Ammon's horn (tissue), 1 donor: ENCODE results near the gene RNF151.
"Not testable (repeated sequence)": the region's sequence is repeated elsewhere in the genome, so short reads cannot be mapped to it uniquely, and the experiment has no call there.

ENCODE experiments used
- DNase-seq: peaks from one replicate; pipeline ENCODE4 v3.0.0-alpha.2; 2016; ENCODE audit warnings: low spot score

RNF151 gene

DNA sequence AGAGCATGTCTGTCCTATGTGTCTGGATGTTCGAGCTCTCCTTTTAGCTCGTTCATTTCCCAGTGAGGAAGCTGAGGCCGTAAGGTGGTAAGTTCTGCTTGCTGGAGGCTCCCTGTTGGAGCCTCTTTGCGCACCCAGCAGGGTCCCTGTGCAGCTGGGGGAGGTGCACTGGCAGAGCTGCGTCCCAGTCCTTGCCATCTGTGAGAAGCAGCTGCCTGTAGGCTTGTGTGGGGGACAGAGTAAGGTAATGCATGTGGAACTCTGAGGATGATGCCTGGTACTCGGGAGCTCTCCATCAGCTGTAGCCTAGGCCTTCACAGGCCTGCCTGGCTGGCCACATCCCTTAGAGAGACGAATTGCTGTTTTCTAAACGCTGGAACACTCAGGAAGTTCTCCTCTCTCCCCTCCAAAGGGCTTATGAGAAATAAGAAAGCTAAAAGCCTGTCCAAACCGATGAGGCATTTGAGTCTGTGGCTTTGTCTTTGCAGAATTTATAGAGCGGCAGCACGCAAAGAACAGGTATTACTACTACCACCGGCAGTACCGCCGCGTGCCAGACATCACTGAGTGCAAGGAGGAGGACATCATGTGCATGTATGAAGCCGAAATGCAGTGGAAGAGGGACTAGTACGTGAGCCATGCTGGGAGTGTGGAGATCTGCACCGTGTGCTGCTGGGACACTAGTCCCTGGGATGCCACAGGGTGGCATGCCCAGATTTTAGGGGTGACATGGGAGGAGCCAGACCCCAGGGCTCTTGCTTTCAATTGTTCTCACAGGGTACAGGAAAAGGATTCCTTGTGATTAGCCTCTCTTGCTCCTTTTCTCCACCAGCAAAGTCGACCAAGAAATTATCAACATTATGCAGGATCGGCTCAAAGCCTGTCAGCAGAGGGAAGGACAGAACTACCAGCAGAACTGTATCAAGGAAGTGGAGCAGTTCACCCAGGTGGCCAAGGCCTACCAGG, 5.7 kb upstream of the RNF151 start:
- DNase-seq = no peak

DNA sequence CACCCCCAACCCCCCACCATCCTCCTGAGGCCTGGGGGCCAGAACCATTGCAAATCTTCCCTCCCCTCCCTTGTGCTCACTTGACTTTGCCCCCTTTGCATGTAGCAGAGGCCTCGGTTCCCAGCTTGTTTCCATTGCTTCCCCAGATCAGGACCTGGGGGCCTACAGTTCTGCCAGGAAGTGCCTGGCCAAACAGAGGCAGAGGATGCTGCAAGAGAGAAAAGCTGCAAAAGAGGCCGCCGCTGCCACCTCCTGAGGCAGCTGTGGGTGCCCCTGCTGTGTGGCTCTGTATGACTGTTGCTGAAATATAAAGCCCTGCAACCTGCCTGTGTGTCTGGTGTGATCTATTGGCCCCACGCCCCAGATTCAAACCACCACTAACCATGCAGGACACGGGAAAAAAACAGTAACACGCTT, 5.0 kb upstream of the RNF151 start:
- DNase-seq = no peak

DNA sequence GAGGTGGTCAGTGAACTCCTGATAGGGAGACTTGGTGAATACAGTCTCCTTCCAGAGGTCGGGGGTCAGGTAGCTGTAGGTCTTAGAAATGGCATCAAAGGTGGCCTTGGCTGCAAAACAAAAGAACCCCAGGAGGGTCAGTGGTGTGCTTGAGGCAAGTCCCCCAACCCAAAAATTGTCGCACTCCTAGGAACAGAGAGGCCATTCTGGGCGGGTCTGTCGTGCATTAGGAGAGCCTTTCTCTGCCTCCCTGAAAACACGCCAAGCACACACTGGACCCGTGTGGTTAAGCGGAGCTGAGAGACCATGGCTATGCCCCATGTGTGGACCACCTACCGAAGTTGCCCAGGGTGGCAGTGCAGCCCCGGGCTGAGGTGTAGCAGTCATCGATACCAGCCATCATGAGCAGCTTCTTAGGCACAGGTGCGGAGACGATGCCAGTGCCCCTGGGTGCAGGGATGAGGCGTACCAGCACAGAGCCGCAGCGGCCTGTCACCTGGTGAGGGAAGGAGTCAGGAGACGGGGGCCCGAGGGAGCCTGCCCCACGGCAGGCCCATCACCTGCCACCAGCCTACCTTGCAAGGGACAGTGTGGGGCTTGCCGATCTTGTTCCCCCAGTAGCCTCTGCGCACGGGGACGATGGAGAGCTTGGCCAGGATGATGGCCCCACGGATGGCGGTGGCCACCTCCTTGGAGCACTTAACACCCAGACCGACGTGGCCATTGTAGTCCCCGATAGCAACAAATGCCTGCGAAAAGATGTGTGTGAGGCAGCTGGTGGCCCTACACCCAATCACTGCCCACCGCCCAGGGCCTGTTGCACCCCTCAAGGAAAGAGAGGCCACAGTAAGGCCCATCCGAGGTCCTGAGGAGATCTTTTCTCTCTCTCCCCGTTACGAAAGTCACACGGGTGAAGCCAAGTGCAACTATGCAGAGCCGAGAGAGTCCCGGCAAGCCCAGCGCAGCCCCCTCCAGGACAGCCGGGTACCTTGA, 4.2 kb upstream of the RNF151 start:
- not testable (repeated sequence) for DNase-seq

DNA sequence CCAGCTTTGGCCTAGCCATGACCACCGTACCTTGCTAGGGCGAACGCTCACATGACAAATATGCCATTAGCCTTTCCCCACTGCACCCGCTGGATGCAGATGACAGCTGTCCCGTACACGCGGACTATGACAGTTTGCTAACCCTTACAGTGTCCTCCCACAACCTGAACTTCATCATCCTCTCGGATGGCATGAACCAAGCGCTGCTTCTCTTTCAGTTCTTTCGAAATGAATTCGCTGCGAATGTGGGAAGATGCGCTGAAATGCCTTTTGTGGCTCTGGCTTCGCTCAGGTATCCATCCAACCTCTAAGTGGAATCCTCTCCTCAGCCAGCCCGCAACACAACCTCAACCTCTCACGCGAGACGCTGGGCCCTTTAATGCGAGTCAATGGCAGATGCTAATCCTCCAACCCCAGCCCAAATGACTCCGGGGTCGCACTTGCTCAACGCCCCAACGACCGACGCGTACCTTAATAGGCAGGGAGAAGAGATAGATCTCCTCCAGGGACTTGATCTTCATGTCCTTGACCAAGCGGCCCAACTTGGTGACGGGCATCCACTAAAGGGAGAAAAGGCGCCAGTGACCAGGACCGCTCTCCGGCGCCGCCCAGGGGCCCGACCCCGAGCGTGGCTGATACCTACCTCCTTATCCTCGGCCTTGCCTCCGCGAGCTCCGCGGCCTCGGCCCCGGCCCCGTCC, 2.7 kb upstream of the RNF151 start:
- no peak for DNase-seq

DNA sequence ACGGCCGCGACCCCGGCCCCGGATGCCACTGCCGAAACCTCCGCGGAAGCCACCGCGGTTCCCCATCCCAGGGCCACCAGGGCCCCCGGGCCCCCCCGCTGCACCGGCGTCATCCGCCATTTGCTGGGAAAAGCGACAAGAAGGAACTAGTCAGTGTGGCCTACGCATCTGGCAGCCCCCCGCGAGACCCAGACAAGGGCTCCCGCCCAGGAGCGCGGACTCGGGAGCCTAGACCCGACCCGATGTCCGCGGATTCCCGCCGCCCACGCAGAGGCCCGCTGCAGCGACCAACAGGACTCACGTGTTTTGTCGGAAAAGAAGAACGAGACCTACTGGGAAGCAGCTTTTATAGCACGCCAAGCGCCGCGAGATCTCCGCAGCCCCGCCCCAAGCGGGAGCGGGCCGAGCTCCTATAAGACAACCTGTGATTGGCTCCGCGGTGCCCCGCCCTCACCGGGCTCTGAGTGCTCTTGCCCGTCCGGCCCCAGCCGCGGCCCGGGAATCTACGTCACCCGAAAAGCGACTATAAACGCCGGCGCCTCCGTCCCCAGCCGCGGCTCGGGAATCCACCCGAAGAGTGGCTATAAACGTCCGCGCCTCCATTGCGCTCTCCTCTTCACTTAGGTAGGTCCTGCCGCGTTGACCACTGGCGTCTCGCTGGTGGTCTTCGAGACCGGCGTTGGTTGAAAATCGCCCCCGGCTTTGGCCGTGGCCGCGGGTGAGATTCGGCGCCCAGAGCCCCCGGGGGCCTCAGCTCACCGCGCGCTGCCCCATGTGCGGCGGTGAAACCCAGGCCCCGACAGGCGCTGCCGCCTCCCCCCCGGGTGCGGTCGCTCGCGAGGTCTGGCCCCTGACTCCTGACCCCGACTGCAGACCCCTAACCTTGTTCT, 1.9 kb upstream of the RNF151 start, which contains the start of gene RPS2:
Gene RPS2, minus strand, starts transcription at position 321 of the 890 bp plus-strand sequence. Its CDS starts 201 bp downstream, at position 120.
- peak; percentile 99 for DNase-seq

DNA sequence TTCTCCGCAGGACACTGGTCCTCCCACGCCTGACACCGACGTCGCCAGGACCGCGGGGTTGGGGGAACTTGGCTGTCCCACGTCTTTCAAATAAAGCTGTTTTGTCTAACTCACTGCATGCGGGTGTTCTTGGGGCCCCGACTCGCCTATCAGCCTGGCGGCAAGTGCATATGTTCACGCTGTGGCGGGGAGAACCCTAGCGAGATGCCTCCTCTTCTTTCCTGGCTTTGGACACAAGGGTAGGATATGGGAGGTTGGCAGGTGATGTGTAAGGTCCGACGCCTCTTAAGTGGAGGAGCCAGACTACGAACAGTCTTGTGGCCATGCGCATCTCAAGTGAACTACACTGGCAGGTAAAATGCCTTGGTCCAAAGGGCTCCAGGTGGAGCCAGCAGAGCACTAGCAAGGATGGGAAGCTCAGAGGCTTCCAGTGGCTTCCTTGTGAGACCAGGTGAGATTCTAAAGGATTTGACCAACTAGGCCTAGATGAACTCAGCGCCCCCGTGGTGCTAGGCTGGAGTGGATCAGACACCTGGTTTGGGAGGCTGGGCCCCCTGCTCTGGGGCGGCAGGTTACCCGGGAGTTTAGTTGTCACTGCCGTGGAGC, 1.2 kb upstream of the RNF151 start:
- DNase-seq = no peak

DNA sequence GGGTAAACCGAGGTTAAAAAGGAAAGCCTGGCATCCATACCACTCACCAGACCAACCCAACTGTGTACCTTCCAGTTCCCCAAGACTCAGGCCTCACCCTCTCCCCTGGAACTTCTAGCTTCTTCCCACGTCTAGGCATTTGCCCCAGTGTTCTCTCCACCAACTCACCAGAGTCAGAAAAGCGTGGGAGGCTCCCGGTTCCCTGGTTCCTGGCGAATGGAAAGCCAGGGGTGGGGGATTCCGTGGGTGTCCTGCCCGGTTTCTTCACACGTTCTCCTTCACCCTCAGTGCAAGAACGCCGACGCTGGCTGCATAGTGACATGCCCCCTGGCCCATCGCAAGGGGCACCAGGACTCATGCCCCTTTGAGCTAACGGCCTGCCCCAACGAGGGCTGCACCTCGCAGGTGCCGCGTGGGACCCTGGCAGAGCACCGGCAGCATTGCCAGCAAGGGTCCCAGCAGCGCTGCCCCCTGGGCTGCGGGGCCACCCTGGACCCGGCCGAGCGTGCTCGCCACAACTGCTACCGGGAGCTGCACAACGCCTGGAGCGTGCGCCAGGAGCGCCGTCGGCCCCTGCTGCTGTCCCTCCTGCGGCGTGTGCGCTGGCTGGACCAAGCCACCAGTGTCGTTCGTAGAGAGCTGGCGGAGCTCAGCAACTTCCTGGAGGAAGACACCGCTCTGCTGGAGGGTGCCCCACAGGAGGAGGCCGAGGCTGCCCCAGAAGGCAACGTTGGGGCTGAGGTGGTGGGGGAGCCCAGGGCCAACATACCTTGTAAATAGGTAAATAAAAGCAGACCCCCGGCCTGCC, 1.7 kb downstream of the RNF151 start:
- DNase-seq = no peak

DNA sequence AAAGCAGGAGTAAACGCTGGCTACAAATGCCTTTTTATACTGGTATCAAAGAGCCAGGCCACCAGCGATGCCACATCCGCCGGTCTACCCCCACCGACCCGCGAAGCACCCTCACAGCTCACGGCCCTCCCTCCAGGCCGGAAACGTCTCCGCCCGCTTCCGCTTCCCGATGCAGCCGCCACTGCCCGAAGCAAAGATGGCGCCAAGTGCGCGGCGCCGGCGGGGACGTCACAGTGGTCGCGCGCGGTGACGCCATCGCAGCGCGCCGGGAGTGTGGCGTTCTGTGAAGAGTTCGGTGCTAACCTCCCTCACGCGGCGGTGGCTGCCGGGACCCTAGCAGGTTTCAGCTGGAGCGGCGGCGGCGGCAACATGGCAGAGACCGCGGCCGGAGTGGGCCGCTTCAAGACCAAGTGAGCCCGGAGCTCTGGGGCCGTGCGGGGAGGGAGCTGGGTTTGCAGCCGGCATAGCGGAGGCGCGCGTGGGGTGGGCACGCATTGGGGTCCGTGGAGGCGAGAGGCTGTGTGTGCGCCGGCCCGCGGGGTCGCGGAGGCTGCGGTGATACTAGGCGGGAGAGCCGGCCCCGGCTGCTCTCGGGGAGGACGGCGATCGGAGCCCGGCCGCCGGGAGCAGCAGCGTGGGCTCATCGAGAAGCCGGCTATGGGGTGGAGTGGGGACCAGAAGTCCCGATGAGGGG, 5.3 kb downstream of the RNF151 start, which contains the start of gene TBL3:
Gene TBL3, plus strand, starts transcription at position 258 of the 694 bp plus-strand sequence. Its CDS starts 112 bp downstream, at position 370.
- DNase-seq = peak; percentile 95

DNA sequence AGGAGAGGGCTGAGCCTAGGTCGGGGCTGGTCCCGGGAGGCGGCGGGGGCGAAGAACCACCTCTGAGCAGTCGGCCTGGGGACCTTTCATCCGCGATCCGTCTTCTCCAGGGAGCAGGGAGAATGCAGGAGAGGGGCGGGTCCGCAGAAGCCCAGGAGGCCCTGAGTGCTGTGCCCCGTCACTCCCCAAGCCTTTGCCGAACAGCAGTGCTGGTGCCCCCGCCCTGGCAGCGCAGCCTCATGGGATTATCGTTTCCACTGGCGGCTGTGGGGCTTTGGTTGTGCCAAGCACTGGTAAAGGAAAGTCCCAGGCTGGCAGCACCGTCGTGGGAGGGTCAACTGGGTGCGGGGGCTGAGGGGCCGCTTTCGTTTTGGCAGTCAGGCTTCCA, 5.8 kb downstream of the RNF151 start:
- no peak for DNase-seq

DNA sequence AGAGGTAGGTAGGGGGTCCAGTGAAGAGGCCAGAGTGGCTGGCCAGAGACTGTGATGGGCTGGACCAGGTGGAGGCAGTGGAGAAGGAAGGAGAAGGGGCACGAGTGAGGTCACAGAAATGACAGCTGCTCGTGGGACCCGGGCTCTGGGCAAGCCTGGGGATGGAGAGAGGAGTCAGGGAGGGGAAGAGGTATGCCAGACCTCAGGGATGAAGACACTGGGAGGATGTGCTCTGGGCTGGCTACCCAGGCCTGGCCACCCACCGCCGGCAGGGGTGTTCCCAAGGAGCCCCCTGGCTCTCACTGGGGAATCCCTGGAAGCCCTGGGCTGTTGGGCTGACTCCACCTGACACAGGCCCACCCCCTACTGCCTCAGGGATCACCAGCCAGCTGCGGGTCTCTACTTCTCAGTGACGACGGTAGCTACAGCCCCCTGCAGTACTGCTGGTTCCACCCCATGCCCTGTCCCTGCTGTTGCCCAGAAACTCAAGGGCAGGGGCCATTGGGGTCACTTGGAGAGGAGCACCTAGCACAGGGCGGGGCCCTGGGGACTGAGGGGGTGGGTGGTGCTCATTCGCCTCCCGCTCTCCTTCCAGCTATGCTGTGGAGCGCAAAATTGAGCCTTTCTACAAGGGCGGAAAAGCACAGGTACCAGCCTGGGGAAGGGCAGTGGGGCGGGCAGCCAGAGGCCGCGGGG, 7.0 kb downstream of the RNF151 start:
- no peak for DNase-seq

DNA sequence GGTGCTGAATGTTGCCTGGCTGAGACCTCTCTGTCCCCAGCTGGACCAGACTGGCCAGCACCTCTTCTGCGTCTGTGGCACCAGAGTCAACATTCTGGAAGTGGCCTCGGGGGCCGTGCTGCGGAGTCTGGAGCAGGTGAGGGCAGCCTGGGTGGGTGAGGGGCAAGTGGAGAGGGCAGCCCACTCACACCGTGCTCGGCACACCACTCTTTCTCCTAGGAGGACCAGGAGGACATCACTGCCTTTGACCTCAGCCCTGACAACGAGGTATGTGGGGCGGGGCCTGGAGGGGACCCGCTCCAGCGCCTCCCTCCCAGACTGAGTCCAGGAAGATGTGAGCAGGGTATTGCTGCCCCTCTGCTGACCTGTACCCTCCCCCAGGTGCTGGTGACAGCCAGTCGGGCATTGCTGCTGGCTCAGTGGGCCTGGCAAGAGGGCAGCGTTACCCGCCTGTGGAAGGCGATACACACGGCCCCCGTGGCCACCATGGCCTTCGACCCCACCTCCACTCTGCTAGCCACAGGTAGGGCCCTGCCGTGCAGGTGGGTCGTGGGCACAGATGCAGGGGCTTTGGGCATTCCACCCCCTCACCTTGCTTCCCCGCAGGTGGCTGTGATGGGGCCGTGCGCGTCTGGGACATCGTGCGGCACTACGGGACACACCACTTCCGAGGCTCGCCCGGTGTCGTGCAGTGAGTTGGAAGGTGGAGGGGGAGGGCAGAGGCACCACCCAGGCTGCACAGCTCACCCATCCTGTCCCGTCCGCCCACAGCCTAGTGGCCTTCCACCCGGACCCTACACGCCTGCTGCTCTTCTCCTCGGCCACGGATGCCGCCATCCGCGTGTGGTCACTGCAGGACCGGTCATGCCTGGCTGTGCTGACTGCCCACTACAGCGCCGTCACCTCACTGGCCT, 7.8 kb downstream of the RNF151 start:
- DNase-seq = no peak

DNA sequence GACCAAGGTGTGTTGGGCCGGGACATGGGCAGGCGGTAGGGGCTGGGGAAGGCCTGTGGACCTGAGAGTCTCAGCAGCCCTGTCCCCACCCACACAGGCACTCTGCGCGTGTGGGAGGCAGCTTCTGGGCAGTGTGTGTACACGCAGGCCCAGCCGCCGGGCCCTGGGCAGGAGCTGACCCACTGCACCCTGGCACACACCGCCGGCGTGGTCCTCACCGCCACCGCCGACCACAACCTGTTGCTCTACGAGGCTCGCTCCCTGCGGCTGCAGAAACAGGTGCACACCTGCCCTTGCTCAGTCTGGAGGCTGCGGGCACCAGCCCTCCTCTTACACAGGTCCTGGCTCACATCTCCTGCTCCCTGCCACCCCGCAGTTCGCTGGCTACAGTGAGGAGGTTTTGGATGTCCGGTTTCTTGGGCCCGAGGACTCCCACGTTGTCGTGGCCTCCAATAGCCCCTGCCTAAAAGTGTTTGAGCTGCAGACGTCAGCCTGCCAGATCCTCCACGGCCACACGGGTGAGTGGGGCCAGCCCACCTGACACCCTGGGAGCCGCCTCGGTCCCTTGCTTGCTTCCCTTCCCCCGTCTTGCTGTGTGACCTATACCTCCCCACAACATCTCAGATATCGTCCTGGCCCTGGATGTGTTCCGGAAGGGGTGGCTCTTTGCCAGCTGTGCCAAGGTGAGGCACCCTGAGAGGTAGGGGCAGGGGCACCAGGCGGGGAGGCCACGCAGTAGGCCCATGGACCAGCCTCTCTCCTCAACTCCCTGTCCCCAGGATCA, 9.0 kb downstream of the RNF151 start:
- DNase-seq = no peak

DNA sequence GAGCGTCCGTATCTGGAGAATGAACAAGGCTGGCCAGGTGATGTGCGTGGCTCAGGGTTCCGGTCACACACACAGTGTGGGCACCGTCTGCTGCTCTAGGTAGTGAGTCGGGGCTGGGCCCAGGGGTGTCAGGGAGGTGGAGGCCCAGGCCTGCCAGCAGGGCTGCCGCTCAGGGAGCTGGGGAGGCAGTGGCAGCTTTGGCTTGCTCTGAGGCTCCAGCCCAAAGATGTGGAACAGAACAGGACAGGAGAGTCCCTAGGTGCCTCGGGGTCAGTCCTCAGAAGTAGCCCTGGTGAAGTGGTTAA, 9.5 kb downstream of the RNF151 start:
- DNase-seq = no peak

DNA sequence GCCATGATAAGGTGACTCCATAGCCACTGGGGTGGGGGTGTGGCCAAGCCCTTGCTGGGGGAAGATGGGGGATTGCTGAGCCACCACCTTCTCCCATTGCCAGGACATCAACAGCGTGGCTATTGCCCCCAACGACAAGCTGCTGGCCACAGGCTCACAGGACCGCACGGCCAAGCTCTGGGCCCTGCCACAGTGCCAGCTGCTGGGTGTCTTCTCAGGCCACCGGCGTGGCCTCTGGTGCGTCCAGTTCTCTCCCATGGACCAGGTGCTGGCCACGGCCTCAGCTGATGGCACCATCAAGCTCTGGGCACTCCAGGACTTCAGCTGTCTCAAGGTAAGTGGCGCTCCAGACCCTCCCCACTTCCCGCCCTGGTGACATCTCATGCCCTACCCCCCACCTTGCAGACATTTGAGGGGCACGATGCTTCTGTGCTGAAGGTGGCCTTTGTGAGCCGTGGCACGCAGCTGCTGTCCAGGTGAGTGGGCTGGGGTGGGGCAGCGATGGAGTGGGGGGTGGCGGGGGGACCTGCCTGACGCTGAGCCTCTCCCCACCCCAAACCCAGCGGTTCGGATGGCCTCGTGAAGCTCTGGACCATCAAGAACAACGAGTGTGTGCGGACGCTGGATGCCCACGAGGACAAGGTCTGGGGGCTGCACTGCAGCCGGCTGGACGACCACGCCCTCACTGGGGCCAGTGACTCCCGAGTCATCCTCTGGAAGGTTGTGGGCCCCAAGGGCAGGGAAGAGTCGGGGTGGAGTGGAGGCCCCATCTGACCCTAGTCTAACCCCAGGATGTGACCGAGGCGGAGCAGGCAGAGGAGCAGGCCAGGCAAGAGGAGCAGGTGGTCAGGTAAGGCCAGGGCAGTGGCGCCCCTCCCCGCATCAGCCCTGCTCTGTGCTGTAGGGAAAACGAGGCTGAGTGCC, 10.6 kb downstream of the RNF151 start:
- DNase-seq = no peak

DNA sequence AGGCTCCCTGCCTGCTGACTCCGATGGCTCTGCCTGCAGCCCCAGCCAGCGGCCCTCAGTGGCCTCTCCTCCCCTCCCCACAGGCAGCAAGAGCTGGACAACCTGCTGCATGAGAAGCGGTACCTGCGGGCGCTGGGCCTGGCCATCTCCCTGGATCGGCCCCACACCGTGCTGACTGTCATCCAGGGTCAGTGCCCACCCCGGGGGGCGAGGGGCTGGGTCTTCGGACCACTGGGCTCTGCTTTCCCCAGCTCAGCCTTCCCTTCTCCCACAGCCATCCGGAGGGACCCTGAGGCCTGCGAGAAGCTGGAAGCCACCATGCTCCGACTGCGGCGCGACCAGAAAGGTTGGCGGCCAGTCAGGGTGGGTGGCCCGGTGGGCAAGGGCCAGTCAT, 11.2 kb downstream of the RNF151 start:
- no peak for DNase-seq
